HepG2 (cell line): Measurements from ENCODE around the gene RNF126. TPM values are rescaled to one million over a fixed set of nuclear protein-coding genes. Genes with fewer than 3 reads are reported as not detected.

Experiments
- ATF3 ChIP-seq: sonication (generic); formaldehyde crosslinking; IDR thresholded peaks from 2 replicates; pipeline ENCODE4 v1.4.0; 2020; ENCODE audit warnings: missing genetic modification reagents
- CENPBD1 ChIP-seq: sonication (generic); formaldehyde crosslinking; IDR thresholded peaks from 2 replicates; pipeline ENCODE4 v1.8.0; 2022; ENCODE audit warnings: missing genetic modification reagents, low read depth, mild to moderate bottlenecking, borderline replicate concordance
- CTCF ChIP-seq: sonication (generic); formaldehyde crosslinking; IDR thresholded peaks from 2 replicates; pipeline ENCODE4 v1.5.0; 2020; ENCODE audit warnings: mild to moderate bottlenecking, missing genetic modification reagents, moderate library complexity
- ETV5 ChIP-seq: IDR thresholded peaks from 2 replicates; pipeline ENCODE4 v1.6.1; 2018; ENCODE audit warnings: missing biosample characterization, missing genetic modification reagents, inconsistent platforms, borderline replicate concordance
- GTF3A ChIP-seq: sonication (generic); formaldehyde crosslinking; conservative IDR thresholded peaks from 2 replicates; pipeline ENCODE4 v1.4.0; 2020; ENCODE audit warnings: mild to moderate bottlenecking, missing genetic modification reagents
- HNRNPLL ChIP-seq: fragments of 200-400 bp; formaldehyde crosslinking; IDR thresholded peaks from 2 replicates; pipeline ENCODE4 v1.6.1; 2017; ENCODE audit warnings: mild to moderate bottlenecking, low read depth, low read length; ENCODE audit not compliant: poor library complexity, severe bottlenecking
- KDM1A ChIP-seq: IDR thresholded peaks from 2 replicates; pipeline ENCODE4 v1.6.1; 2016; ENCODE audit warnings: missing compliant biosample characterization
- NCOR1 ChIP-seq: fragments of 200-600 bp; sonication (generic); IDR thresholded peaks from 2 replicates; pipeline ENCODE4 v1.7.0; 2017; ENCODE audit warnings: antibody characterized with exemption, low read length, borderline replicate concordance
- PHB2 ChIP-seq: fragments of 450-650 bp; IDR thresholded peaks from 2 replicates; pipeline ENCODE4 v1.6.1; 2018; ENCODE audit not compliant: partially characterized antibody
- PHF21A ChIP-seq: sonication (generic); formaldehyde crosslinking; IDR thresholded peaks from 2 replicates; pipeline ENCODE4 v1.5.0; 2020; ENCODE audit warnings: mild to moderate bottlenecking, missing genetic modification reagents
- SMAD3 ChIP-seq: sonication (generic); formaldehyde crosslinking; IDR thresholded peaks from 2 replicates; pipeline ENCODE4 v1.4.0; 2020; ENCODE audit warnings: missing genetic modification reagents
- SP1 ChIP-seq, 2 experiments: fragments of 450-650 bp in 1 of 2; sonication (generic) in 1 of 2; formaldehyde crosslinking in 1 of 2; IDR thresholded peaks; 2 replicates each; pipeline versions ENCODE4 v1.4.0 to v1.6.1; 2016 to 2020; ENCODE audit warnings: missing genetic modification reagents in 1 of 2
- SRF ChIP-seq: IDR thresholded peaks from 2 replicates; pipeline ENCODE4 v1.6.1; 2011; ENCODE audit warnings: mild to moderate bottlenecking, low read depth, low read length, moderate library complexity
- ZBTB7B ChIP-seq: sonication (generic); formaldehyde crosslinking; IDR thresholded peaks from 2 replicates; pipeline ENCODE4 v1.4.0; 2020; ENCODE audit warnings: missing genetic modification reagents
- ZFP37 ChIP-seq: sonication (generic); formaldehyde crosslinking; IDR thresholded peaks from 2 replicates; pipeline ENCODE4 v1.4.0; 2020; ENCODE audit warnings: missing genetic modification reagents, borderline replicate concordance
- ZFP82 ChIP-seq: sonication (generic); formaldehyde crosslinking; IDR thresholded peaks from 2 replicates; pipeline ENCODE4 v1.5.1; 2020; ENCODE audit warnings: mild to moderate bottlenecking, missing genetic modification reagents, borderline replicate concordance
- ZMAT3 ChIP-seq: sonication (generic); formaldehyde crosslinking; conservative IDR thresholded peaks from 2 replicates; pipeline ENCODE4 v1.7.0; 2021; ENCODE audit warnings: missing genetic modification reagents
- ZMYM3 ChIP-seq: sonication (generic); formaldehyde crosslinking; IDR thresholded peaks from 2 replicates; pipeline ENCODE4 v1.5.1; 2020; ENCODE audit warnings: mild to moderate bottlenecking, missing genetic modification reagents
- ZNF326 ChIP-seq: sonication (generic); formaldehyde crosslinking; IDR thresholded peaks from 2 replicates; pipeline ENCODE4 v1.4.0; 2020; ENCODE audit warnings: missing genetic modification reagents, borderline replicate concordance
- ZNF34 ChIP-seq: sonication (generic); formaldehyde crosslinking; IDR thresholded peaks from 2 replicates; pipeline ENCODE4 v1.4.0; 2020; ENCODE audit warnings: mild to moderate bottlenecking, missing genetic modification reagents, borderline replicate concordance
- ZNF567 ChIP-seq: sonication (generic); formaldehyde crosslinking; IDR thresholded peaks from 2 replicates; pipeline ENCODE4 v1.8.1; 2023; ENCODE audit warnings: mild to moderate bottlenecking, missing genetic modification reagents, borderline replicate concordance
- ZNF589 ChIP-seq: sonication (generic); formaldehyde crosslinking; conservative IDR thresholded peaks from 2 replicates; pipeline ENCODE4 v1.8.0; 2022; ENCODE audit warnings: mild to moderate bottlenecking, moderate library complexity, missing genetic modification reagents
- ZNF614 ChIP-seq: IDR thresholded peaks from 2 replicates; pipeline ENCODE4 v1.6.1; 2018; ENCODE audit warnings: missing biosample characterization, missing genetic modification reagents, inconsistent platforms, borderline replicate concordance
- ZNF775 ChIP-seq: sonication (generic); formaldehyde crosslinking; IDR thresholded peaks from 2 replicates; pipeline ENCODE4 v1.4.0; 2020; ENCODE audit warnings: missing genetic modification reagents, mild to moderate bottlenecking, moderate library complexity, borderline replicate concordance
- ZNF776 ChIP-seq: sonication (generic); formaldehyde crosslinking; IDR thresholded peaks from 2 replicates; pipeline ENCODE4 v1.4.0; 2020; ENCODE audit warnings: mild to moderate bottlenecking, missing genetic modification reagents
- ZNF883 ChIP-seq: sonication (generic); formaldehyde crosslinking; IDR thresholded peaks from 2 replicates; pipeline ENCODE4 v1.5.1; 2020; ENCODE audit warnings: mild to moderate bottlenecking, missing genetic modification reagents; ENCODE audit errors: not compliant biosample characterization
- polyA plus RNA-seq, 8 experiments: library from polyadenylated mRNA; depleted of rRNA in 3 of 8; stranded (reverse) in 7 of 8; unstranded in 1 of 8; fragments of >200 nt; fragmentation: Illumina TruSeq in 4 of 8; extraction: Trizol in 4 of 8; gene quantifications; 2 replicates each; pipeline versions ENCODE4 v1.2.1 to v1.2.3, GENCODE V29; 2011 to 2016; ENCODE audit warnings: low read depth in 4 of 8, missing spikeins in 1 of 8, mixed read lengths in 1 of 8; ENCODE audit not compliant: insufficient read depth in 1 of 8
- total RNA-seq, 5 experiments: library from RNA; depleted of rRNA; stranded (reverse); fragments of >200 nt; fragmentation: Illumina TruSeq; extraction: Trizol; gene quantifications; 2 replicates each; pipeline ENCODE4 v1.2.3, GENCODE V29; 2016; ENCODE audit warnings: low read depth in 1 of 5

Gene RNF126
- total and polyA plus RNA-seq, 2 of the 13 experiments (the other 11 are each of a cell fraction or from before 2014, with no cell fraction given): 23.2 to 34.0 TPM

- TF ChIP-seq CENPBD1 (CRISPR knock-in tag) (no peak), SP1 (IDR thresholded peaks at IDR 0.05) (no peak), SP1 (CRISPR knock-in tag; IDR thresholded peaks at IDR 0.05) (peak; percentile 56; the same call in 1 of the 2 replicates), ZMYM3 (CRISPR knock-in tag) (peak; percentile 36; the same call in 1 of the 2 replicates), ZFP82 (no peak), ZNF614 (peak; percentile 76; the same call in 1 of the 2 replicates), ATF3 (no peak), ZFP37 (CRISPR knock-in tag) (0 out of 2 replicates have a peak, but pooled peaks have one; percentile 36), ETV5 (CRISPR knock-in tag) (peak; percentile 88), CTCF (CRISPR knock-in tag) (peak; percentile 21; the same call in 1 of the 2 replicates), NCOR1 (peak; percentile 88), ZNF589 (CRISPR knock-in tag) (0 out of 2 replicates have a peak, but pooled peaks have one; percentile 63), PHF21A (CRISPR knock-in tag) (peak; percentile 99), SRF (no peak), PHB2 (no peak), HNRNPLL (peak; percentile 5), ZNF567 (CRISPR knock-in tag) (no peak), KDM1A (CRISPR knock-in tag) (no peak), ZNF775 (CRISPR knock-in tag) (0 out of 2 replicates have a peak, but pooled peaks have one; percentile 45), SMAD3 (peak; percentile 77; the same call in 1 of the 2 replicates), ZBTB7B (CRISPR knock-in tag) (peak; percentile 68; the same call in 1 of the 2 replicates), ZNF326 (peak; percentile 63; the same call in 1 of the 2 replicates), ZNF883 (CRISPR knock-in tag) (no peak), GTF3A (0 out of 2 replicates have a peak, but pooled peaks have one; percentile 36), ZNF776 (CRISPR knock-in tag) (no peak), ZMAT3 (CRISPR knock-in tag) (peak; percentile 91), ZNF34 (CRISPR knock-in tag) (no peak)
Observed at GRCh38 chr19:660793-661426, 2.1 kb downstream of the RNF126 start (continued).
